RWPE2 (cell line): ENCODE results near the gene EBF4.

ENCODE experiments used
- ATAC-seq: fragments of 200-7000 bp; cut with Tn5 transposase; 3 replicates; pipeline ENCODE4 v1.9.1; 2021; ENCODE audit warnings: low read depth
- DNase-seq: peaks from one replicate; pipeline ENCODE4 v3.0.0-alpha.2; 2020; ENCODE audit warnings: low spot score
- H3K27ac ChIP-seq: fragments of 450-650 bp; 2 replicates; pipeline ENCODE4 v1.5.1; 2017; ENCODE audit warnings: mild to moderate bottlenecking; ENCODE audit not compliant: poor library complexity, severe bottlenecking
- H3K27me3 ChIP-seq: fragments of 250-450 bp; sonication (Bioruptor Pico); 2 replicates; pipeline ENCODE4 v1.5.1; 2021; ENCODE audit warnings: mild to moderate bottlenecking, moderate library complexity; ENCODE audit not compliant: insufficient read depth, poor library complexity, severe bottlenecking
- H3K36me3 ChIP-seq: fragments of 250-450 bp; sonication (Bioruptor Pico); 2 replicates; pipeline ENCODE4 v1.5.1; 2020; ENCODE audit warnings: low read depth, mild to moderate bottlenecking, moderate library complexity
- H3K4me1 ChIP-seq: fragments of 250-450 bp; sonication (Bioruptor Pico); 2 replicates; pipeline ENCODE4 v1.5.1; 2021; ENCODE audit warnings: mild to moderate bottlenecking, moderate library complexity; ENCODE audit not compliant: insufficient read depth, poor library complexity, severe bottlenecking
- H3K4me3 ChIP-seq: fragments of 250-450 bp; sonication (Bioruptor Pico); 2 replicates; pipeline ENCODE4 v1.5.1; 2021; ENCODE audit warnings: mild to moderate bottlenecking, moderate library complexity; ENCODE audit not compliant: severe bottlenecking
- H3K9me3 ChIP-seq: fragments of 250-450 bp; sonication (Bioruptor Pico); 2 replicates; pipeline ENCODE4 v1.5.1; 2021; ENCODE audit warnings: mild to moderate bottlenecking, moderate library complexity; ENCODE audit not compliant: severe bottlenecking
- TF ChIP-seq, protein P1 (sequence below): fragments of 450-650 bp; IDR thresholded peaks from one replicate; pipeline ENCODE4 v1.5.1; 2017; ENCODE audit warnings: mild to moderate bottlenecking, moderate library complexity; ENCODE audit not compliant: poor library complexity, severe bottlenecking

Gene EBF4

GRCh38 chr20:2749343-2749950 is 56.9 kb downstream of the EBF4 start:
- peaks cover 19% of the 10 kb centered on the region for H3K27me3 ChIP-seq
- ATAC-seq (no peak), DNase-seq (no peak)
- no peak overlapping the region for H3K4me3 ChIP-seq
- TF ChIP-seq, protein P1, sequence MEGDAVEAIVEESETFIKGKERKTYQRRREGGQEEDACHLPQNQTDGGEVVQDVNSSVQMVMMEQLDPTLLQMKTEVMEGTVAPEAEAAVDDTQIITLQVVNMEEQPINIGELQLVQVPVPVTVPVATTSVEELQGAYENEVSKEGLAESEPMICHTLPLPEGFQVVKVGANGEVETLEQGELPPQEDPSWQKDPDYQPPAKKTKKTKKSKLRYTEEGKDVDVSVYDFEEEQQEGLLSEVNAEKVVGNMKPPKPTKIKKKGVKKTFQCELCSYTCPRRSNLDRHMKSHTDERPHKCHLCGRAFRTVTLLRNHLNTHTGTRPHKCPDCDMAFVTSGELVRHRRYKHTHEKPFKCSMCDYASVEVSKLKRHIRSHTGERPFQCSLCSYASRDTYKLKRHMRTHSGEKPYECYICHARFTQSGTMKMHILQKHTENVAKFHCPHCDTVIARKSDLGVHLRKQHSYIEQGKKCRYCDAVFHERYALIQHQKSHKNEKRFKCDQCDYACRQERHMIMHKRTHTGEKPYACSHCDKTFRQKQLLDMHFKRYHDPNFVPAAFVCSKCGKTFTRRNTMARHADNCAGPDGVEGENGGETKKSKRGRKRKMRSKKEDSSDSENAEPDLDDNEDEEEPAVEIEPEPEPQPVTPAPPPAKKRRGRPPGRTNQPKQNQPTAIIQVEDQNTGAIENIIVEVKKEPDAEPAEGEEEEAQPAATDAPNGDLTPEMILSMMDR, result no peak
- H3K9me3 ChIP-seq, result no peaks in the 10 kb centered on the region
- H3K36me3 ChIP-seq, result no peaks in the 10 kb centered on the region
- H3K27ac ChIP-seq, result no peak overlapping the region
- no peaks in the 10 kb centered on the region for H3K4me1 ChIP-seq

GRCh38 chr20:2749951-2750490 is 57.4 kb downstream of the EBF4 start:
- Histone ChIP-seq H3K27ac (no peak overlapping the region), H3K4me3 (no peak overlapping the region), H3K4me1 (no peaks in the 10 kb centered on the region), H3K9me3 (no peaks in the 10 kb centered on the region), H3K36me3 (no peaks in the 10 kb centered on the region), H3K27me3 (peaks cover 21% of the 10 kb centered on the region)
- ATAC-seq (no peak), DNase-seq (no peak)
- TF ChIP-seq, protein P1, result no peak

GRCh38 chr20:2750491-2751251 is 58.1 kb downstream of the EBF4 start:
- H3K4me1 ChIP-seq, result no peaks in the 10 kb centered on the region
- DNase-seq, result no peak
- peaks cover 21% of the 10 kb centered on the region for H3K27me3 ChIP-seq
- H3K36me3 ChIP-seq, result no peaks in the 10 kb centered on the region
- H3K27ac ChIP-seq, result no peak overlapping the region
- ATAC-seq, result peak; percentile 48
- H3K4me3 ChIP-seq, result no peak overlapping the region
- TF ChIP-seq, protein P1, result no peak
- no peaks in the 10 kb centered on the region for H3K9me3 ChIP-seq

GRCh38 chr20:2751347-2751877 is 58.8 kb downstream of the EBF4 start:
- H3K9me3 ChIP-seq, result no peaks in the 10 kb centered on the region
- TF ChIP-seq, protein P1, result no peak
- H3K4me1 ChIP-seq, result no peaks in the 10 kb centered on the region
- no peak for DNase-seq
- H3K27me3 ChIP-seq, result peaks cover 21% of the 10 kb centered on the region
- no peaks in the 10 kb centered on the region for H3K36me3 ChIP-seq
- peak overlapping the region; percentile 42 for H3K4me3 ChIP-seq
- H3K27ac ChIP-seq, result no peak overlapping the region
- ATAC-seq, result no peak
